Ovary (tissue), 3 donors: ENCODE results near the gene GPATCH4.

ENCODE experiments used
- POLR2A ChIP-seq: fragments of 450-650 bp; IDR thresholded peaks from one replicate; pipeline ENCODE4 v1.6.1; 2017; ENCODE audit warnings: antibody characterized with exemption, mild to moderate bottlenecking, moderate library complexity
- TF ChIP-seq, protein P1 (sequence below), 3 donors: fragments of 450-650 bp in 2 of 3; fragments of 200-600 bp in 1 of 3; IDR thresholded peaks; one replicate each; pipeline versions ENCODE4 v1.5.1 to v1.8.0; 2016 to 2022; ENCODE audit warnings: antibody characterized with exemption in 3 of 3, mild to moderate bottlenecking in 1 of 3
- donor health status: DM: no; HTN: no; CAD: no.

DNA sequence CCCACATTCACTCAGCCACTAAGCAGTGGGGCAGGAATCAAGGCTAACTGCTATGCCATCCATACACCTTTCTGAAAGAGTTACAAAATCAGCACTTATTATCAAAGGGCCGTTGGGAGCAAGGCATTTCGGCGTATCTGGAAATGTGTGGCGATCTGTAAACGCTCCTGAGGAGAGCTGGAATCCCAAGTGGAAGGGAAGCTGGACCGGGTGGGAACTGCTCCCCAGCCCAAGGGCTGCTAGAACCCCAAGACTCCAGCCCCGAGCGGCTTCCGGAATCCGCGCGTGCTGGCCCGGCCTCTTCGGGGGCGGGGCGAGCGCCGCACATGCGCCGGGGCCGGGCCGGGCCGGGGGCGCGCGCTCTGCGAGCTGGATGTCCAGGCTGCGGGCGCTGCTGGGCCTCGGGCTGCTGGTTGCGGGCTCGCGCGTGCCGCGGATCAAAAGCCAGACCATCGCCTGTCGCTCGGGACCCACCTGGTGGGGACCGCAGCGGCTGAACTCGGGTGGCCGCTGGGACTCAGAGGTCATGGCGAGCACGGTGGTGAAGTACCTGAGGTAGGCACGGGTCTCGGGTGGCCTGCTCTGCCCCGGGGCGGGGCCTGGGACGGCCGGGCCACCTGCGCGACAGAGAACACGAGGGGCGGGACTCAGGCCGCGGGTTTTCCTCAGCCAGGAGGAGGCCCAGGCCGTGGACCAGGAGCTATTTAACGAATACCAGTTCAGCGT, 9.7 kb downstream of the GPATCH4 start, which contains the start of gene NAXE:
- TF ChIP-seq, protein P1, sequence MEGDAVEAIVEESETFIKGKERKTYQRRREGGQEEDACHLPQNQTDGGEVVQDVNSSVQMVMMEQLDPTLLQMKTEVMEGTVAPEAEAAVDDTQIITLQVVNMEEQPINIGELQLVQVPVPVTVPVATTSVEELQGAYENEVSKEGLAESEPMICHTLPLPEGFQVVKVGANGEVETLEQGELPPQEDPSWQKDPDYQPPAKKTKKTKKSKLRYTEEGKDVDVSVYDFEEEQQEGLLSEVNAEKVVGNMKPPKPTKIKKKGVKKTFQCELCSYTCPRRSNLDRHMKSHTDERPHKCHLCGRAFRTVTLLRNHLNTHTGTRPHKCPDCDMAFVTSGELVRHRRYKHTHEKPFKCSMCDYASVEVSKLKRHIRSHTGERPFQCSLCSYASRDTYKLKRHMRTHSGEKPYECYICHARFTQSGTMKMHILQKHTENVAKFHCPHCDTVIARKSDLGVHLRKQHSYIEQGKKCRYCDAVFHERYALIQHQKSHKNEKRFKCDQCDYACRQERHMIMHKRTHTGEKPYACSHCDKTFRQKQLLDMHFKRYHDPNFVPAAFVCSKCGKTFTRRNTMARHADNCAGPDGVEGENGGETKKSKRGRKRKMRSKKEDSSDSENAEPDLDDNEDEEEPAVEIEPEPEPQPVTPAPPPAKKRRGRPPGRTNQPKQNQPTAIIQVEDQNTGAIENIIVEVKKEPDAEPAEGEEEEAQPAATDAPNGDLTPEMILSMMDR (IDR thresholded peaks at IDR 0.05): no peak
- TF ChIP-seq POLR2A: peak; percentile 48
